Measurements from ENCODE around the gene ETV4. TPM values are rescaled to one million over a fixed set of nuclear protein-coding genes. Genes with fewer than 3 reads are reported as not detected.

ETV4 gene
- total RNA-seq, 1 donor from 2014 or later, result not detected

DNA sequence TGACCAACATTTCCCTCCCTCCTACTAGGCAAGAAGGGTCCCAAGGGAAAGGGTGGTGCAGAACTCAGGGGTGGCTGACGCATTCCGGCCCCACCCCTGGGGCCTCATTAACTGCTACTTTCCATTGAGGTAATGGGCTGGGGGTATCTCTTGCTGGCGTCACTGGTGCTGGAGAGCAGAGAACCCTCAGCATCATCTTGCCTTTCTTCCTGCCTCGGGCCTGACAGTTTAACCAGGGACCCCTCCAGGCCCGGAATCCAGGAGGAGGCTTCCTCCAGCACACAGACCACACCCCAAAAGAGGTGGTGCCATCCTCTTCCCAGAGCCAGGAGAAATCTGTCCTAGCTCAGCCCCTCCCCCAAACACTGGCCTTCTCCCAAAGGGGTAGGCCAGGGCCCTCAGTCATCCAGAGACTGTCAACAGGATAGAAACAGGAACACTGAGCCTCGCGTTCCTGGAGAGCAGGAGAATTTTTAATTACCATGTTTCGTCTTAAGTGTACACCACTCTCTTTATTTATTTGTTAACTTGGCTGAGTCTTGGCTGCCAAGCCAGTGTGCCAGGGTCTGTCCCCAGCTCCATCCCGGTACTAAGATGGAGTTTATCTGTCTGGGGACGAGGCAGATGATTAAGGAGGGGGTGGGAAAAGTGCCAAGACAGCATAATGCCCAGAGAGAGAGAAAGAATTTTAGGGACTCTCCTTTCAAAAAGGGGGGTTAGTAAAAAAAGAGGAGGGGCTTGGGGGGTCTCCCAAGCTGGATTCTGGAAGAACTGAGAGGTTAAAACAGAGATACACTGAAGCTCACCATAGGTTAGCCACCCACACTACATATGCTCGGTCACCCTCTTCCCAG is 5.1 kb downstream of the ETV4 start:
- H3K4me1 ChIP-seq, result peaks cover 0 to 2% of the 10 kb centered on the region in 2 donors
- no peaks in the 10 kb centered on the region for H3K36me3 ChIP-seq
- DNase-seq (ENCODE audit: low spot score in 2 of 2), result no peak
- intact Hi-C loops (cut with DNase I), result no loop called here
- H3K9me3 ChIP-seq, result no peaks in the 10 kb centered on the region
- H3K27ac ChIP-seq, result no peak overlapping the region
- H3K4me3 ChIP-seq, result no peak overlapping the region
- H3K27me3 ChIP-seq, result no peaks in the 10 kb centered on the region
- TF ChIP-seq CTCF (IDR thresholded peaks at IDR 0.05), result no peak

DNA sequence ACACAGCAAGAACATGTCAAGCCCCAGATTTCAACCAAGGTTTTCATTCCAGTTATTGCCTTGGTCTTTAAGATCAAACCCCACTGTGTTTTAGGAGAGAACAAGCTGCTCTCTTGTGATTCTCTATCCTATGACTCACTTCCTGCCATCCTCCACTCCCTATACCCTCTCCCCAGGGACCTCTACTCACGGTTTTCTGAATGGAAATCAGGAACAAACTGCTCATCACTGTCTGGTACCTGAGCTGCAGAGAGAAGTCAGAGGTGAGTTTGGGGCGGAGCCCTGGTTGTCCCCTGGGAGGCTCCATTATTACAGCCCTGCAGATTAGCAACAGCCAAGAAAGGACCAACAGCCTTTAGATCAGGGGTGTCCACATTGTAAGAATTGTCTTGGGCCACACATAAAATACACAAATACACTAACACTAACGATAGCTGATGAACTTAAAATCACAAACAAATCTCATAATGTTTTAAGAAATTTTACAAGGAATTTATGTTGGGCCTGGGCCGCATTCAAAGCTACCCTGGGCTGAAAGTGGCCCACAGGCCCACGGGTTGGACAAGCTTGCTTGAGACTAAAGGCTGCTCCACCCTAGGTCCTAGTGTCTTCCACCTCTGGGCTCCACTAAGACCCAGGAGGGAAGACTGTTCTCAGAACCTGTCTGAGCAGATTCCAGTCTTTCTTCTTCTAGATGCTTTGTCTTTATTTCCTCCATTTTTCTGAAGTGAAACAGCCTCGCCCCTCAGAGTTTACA is 9.7 kb downstream of the ETV4 start:
- no peaks in the 10 kb centered on the region for H3K4me1 ChIP-seq
- no peaks in the 10 kb centered on the region for H3K9me3 ChIP-seq
- no peaks in the 10 kb centered on the region for H3K36me3 ChIP-seq
- intact Hi-C loops (cut with DNase I), result no loop called here
- no peak for TF ChIP-seq CTCF (IDR thresholded peaks at IDR 0.05)
- H3K27me3 ChIP-seq, result no peaks in the 10 kb centered on the region
- no peak overlapping the region for H3K27ac ChIP-seq
- DNase-seq (ENCODE audit: low spot score in 2 of 2), result no peak
- no peak overlapping the region for H3K4me3 ChIP-seq

DNA sequence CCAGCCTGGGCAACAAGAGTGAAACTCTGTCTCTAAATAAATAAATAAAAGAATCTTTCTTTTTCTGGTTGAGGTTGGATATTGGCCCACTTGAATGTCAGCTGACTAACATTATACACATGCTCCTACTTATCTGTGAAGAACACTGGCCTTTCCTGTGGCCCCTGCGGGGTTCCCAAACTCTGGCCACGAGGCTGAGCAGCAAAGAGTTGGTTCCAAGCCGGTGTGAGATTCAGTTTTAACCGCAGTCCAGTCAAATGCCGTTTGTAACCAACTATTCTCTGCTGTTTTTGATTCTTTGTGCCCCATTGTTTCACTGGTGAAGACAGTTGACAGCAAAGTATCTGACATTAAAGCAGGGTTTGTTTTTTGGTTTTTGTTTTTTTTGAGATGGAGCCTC is 11.2 kb downstream of the ETV4 start:
- Histone ChIP-seq H3K36me3 (no peaks in the 10 kb centered on the region), H3K9me3 (no peaks in the 10 kb centered on the region), H3K4me1 (peaks cover 0 to 8% of the 10 kb centered on the region in 2 donors), H3K27me3 (no peaks in the 10 kb centered on the region), H3K27ac (no peak overlapping the region), H3K4me3 (no peak overlapping the region)
- intact Hi-C loops (cut with DNase I), result no loop called here
- DNase-seq (ENCODE audit: low spot score in 2 of 2), result no peak
- TF ChIP-seq CTCF (IDR thresholded peaks at IDR 0.05), result no peak

GRCh38 chr17:43533699-43534098 is 12.4 kb downstream of the ETV4 start:
- Histone ChIP-seq H3K4me1 (peaks cover 0 to 10% of the 10 kb centered on the region in 2 donors), H3K4me3 (no peak overlapping the region), H3K9me3 (no peaks in the 10 kb centered on the region), H3K27ac (no peak overlapping the region), H3K36me3 (no peaks in the 10 kb centered on the region), H3K27me3 (no peaks in the 10 kb centered on the region)
- TF ChIP-seq CTCF (IDR thresholded peaks at IDR 0.05), result no peak
- intact Hi-C loops (cut with DNase I), result no loop called here
- no peak for DNase-seq (ENCODE audit: low spot score in 2 of 2)

DNA sequence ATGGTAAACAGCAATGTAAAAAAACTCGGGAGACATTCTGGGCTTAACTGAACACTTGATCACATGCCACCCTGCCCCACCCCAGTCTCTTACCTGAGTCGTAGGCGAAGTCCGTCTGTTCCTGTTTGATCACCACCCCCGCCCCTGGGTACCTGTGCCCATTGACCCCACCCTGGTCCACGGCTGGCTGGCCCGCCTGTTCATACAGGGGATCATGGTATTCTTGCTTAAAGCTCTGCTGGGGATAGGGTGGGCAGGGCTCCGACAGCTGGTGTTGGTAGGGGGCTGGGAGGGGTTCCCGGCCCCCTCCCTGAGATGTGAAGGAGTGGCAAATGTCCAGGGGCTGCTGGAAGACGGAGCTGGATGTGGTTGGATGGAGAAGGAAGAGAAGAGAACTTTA is 13.6 kb downstream of the ETV4 start:
- no peaks in the 10 kb centered on the region for H3K36me3 ChIP-seq
- no peaks in the 10 kb centered on the region for H3K9me3 ChIP-seq
- peaks cover 0 to 10% of the 10 kb centered on the region in 2 donors for H3K4me1 ChIP-seq
- TF ChIP-seq CTCF (IDR thresholded peaks at IDR 0.05), result no peak
- no peak overlapping the region for H3K4me3 ChIP-seq
- DNase-seq (ENCODE audit: low spot score in 2 of 2), result no peak
- no peaks in the 10 kb centered on the region for H3K27me3 ChIP-seq
- no peak overlapping the region for H3K27ac ChIP-seq
- intact Hi-C loops (cut with DNase I), result no loop called here
